Activated CD8-positive, alpha-beta memory T cell treated with anti-CD3 and anti-CD28 coated beads for 24 hours (primary cell): ENCODE data around the gene PALD1.

Source experiments
- DNase-seq: peaks from one replicate; pipeline ENCODE4 v3.0.0-alpha.2; 2020

PALD1 gene

GRCh38 chr10:70615784-70616522 is 137.4 kb downstream of the PALD1 start:
- no peak for DNase-seq

- DNase-seq, result no peak
Observed at GRCh38 chr10:70616761-70617160, 138.2 kb downstream of the PALD1 start.
